ENCODE measurements around the gene BRWD1. TPM values are rescaled to one million over a fixed set of nuclear protein-coding genes. Genes with fewer than 3 reads are reported as not detected.

Gene BRWD1
- total RNA-seq, 4 donors from 2014 or later: 55.6 to 183 (median 65.4) TPM

DNA sequence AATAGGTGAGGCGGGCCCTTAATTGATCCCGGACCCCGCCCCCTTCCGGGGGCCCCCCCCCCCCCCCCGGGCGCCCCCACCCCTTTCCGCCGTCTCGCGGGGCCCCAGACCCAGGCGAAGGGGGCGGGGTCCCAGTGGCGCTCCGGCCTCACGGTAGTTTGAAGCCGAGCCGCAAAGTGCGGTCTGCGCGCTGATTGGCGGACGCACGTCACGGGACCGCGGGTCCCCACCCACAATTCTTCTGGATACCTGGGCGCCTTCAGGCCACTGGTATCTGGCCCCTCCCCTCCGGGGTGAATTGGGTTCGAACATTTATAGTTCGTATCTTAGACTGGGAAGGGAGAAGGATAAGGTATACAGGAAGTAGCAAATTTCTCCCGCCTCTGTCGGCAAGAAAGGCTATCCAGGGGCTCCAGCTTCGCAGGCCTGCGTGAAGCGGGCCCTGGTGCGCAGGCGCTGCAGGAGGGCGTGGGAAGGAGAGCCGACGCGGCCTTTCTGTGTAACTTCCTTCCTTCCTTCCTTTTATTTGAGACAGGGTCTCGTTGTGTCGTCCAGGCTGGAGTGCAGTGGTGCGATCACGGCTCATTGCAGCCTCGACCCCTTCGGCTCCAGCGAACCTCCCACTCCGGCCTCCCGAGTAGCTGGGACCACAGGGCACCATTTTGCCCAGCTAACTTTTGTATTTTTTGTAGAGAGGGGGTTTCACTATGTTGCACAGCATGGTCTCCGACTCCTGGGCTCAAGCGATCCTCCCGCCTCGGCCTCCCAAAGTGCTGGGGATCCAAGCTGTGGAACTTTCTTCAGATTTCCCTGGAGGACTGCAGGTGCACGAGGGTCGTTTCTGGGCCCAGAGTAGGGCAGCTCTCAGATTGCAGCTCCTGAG, 36.0 kb upstream of the BRWD1 start:
- DNase-seq: peak; percentile 94
- Histone ChIP-seq H3K27me3 (no peaks in the 10 kb centered on the region), H3K4me3 (peak overlapping the region; percentile 54 to 88), H3K27ac (peak overlapping the region; percentile 94 to 99), H3K4me1 (peaks cover 0 to 13% of the 10 kb centered on the region in 2 donors), H3K9me3 (no peaks in the 10 kb centered on the region), H3K36me3 (no peaks in the 10 kb centered on the region)
- intact Hi-C loops (cut with DNase I; ENCODE audit: low total_unique reads): no loop called here
- TF ChIP-seq, protein P1, sequence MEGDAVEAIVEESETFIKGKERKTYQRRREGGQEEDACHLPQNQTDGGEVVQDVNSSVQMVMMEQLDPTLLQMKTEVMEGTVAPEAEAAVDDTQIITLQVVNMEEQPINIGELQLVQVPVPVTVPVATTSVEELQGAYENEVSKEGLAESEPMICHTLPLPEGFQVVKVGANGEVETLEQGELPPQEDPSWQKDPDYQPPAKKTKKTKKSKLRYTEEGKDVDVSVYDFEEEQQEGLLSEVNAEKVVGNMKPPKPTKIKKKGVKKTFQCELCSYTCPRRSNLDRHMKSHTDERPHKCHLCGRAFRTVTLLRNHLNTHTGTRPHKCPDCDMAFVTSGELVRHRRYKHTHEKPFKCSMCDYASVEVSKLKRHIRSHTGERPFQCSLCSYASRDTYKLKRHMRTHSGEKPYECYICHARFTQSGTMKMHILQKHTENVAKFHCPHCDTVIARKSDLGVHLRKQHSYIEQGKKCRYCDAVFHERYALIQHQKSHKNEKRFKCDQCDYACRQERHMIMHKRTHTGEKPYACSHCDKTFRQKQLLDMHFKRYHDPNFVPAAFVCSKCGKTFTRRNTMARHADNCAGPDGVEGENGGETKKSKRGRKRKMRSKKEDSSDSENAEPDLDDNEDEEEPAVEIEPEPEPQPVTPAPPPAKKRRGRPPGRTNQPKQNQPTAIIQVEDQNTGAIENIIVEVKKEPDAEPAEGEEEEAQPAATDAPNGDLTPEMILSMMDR (IDR thresholded peaks at IDR 0.05): peak in 1 of 4 experiments; percentile 6
- peak in 1 of 2 donors; percentile 20 for TF ChIP-seq POLR2A (IDR thresholded peaks at IDR 0.05)

DNA sequence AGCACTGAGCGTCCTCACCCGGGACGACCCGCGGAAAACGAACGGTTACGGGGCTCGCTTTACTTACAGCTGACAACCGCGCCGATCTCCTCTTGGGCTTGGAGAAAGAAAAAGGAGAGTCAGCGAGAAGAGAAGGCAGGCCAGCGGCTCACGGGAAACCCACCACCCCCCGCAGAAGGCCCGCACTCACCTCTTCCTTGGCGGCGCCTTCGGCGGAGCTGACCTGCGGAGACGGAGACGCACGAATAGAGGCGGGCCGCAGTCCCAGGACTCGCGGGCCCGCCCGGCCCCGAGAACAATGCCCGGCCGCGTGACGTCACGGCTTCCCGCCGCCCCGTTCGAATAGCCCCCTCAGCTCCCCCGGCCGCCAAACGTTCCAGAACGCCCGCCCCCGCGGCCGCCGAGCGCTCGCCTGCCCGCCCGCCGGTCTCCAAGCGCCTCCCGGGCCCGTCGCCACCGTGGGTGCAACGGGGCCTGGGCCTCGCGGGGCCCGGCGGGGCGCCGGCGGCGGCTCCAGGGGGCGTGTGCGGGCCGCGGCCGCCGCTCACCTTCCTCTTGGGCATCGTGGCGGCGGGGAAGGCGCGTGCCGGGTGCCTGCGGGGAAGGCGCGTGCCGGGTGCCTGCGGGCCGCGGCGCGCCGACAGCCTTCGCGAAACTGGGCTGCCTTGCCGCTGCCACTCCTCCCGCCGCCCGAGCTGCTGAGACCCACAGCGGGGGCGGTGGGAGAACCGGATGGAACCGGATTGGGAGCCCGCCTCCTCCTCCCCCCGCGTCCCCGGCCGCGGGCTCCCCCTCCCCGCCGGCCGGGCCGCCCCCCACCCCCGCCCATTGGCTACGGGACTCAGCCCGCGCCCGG, 35.2 kb upstream of the BRWD1 start, which contains the start of gene HMGN1:
Gene HMGN1 (minus strand): TSS at position 734 of the 856 bp plus-strand sequence. CDS start 171 bp downstream, at position 563.
- Histone ChIP-seq H3K9me3 (no peaks in the 10 kb centered on the region), H3K36me3 (no peaks in the 10 kb centered on the region), H3K4me1 (peaks cover 0 to 13% of the 10 kb centered on the region in 2 donors), H3K27ac (peak within 1 kb of the TSS; percentile 94 to 99), H3K27me3 (no peaks in the 10 kb centered on the region), H3K4me3 (peak within 1 kb of the TSS; percentile 54 to 88)
- intact Hi-C loops (cut with DNase I; ENCODE audit: low total_unique reads): no loop called here
- TF ChIP-seq POLR2A (IDR thresholded peaks at IDR 0.05): peak; percentile 64 to 79
- TF ChIP-seq, protein P1 (IDR thresholded peaks at IDR 0.05): peak in 3 of 4 experiments; percentile 4 to 47 (median 11)
- DNase-seq: peak; percentile 82 to 84

DNA sequence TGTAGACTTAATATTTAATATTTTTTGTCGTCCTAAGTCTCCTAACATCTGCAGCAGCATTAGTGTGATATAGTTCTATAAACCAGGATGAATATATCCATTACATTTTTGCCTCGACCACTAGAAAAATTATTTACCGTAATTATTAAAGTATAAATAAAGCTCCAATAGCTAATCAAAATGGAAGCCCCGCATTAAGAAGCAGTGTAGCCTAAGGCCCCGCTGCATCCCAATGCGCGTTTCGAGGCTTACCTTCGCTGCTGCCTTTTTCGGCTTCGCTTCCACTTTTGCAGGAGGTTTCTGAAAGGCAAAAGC, 34.6 kb upstream of the BRWD1 start:
- H3K4me1 ChIP-seq: peaks cover 0 to 13% of the 10 kb centered on the region in 2 donors
- DNase-seq: no peak
- no peaks in the 10 kb centered on the region for H3K9me3 ChIP-seq
- H3K36me3 ChIP-seq: no peaks in the 10 kb centered on the region
- H3K27me3 ChIP-seq: no peaks in the 10 kb centered on the region
- H3K4me3 ChIP-seq: peak overlapping the region; percentile 54 to 88
- intact Hi-C loops (cut with DNase I; ENCODE audit: low total_unique reads): no loop called here
- H3K27ac ChIP-seq: peak overlapping the region; percentile 94 to 99
- TF ChIP-seq POLR2A (IDR thresholded peaks at IDR 0.05): no peak
- TF ChIP-seq, protein P1 (IDR thresholded peaks at IDR 0.05): no peak

DNA sequence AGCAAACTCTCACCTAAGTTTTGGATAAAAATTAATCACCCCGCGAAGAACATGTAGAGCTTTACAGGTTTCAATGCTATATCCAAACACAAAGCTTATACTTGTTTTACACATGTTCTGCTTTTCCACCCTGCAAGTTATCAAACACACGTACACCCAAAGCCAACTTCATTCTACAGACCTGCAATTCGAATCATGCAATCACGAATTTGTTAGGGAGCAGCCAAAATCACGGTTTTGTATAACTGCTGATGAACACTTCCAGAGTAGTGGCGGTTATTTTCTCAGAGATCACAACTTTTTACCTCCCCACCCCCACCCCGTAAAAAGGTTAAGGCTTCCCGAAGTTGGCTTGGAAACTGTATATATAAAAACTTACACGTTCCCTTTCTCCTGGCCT, 34.1 kb upstream of the BRWD1 start:
- H3K27ac ChIP-seq: peak overlapping the region; percentile 94 to 99
- intact Hi-C loops (cut with DNase I; ENCODE audit: low total_unique reads): no loop called here
- peaks cover 0 to 13% of the 10 kb centered on the region in 2 donors for H3K4me1 ChIP-seq
- no peak for TF ChIP-seq POLR2A (IDR thresholded peaks at IDR 0.05)
- TF ChIP-seq, protein P1 (IDR thresholded peaks at IDR 0.05): no peak
- H3K4me3 ChIP-seq: peak overlapping the region in 1 of 2 donors; percentile 88
- H3K27me3 ChIP-seq: no peaks in the 10 kb centered on the region
- no peaks in the 10 kb centered on the region for H3K36me3 ChIP-seq
- no peak for DNase-seq
- H3K9me3 ChIP-seq: no peaks in the 10 kb centered on the region

Measured in uterus (tissue), 4 donors.